HepG2 (cell line): ENCODE measurements around the gene RCHY1. TPM values are rescaled to one million over a fixed set of nuclear protein-coding genes. Genes with fewer than 3 reads are reported as not detected.

Experiments
- BRD4 ChIP-seq: sonication (generic); formaldehyde crosslinking; IDR thresholded peaks from 2 replicates; pipeline ENCODE4 v1.4.0; 2020; ENCODE audit warnings: missing genetic modification reagents
- HOXA9 ChIP-seq: sonication (generic); formaldehyde crosslinking; IDR thresholded peaks from 2 replicates; pipeline ENCODE4 v1.8.1; 2022; ENCODE audit warnings: missing genetic modification reagents, mild to moderate bottlenecking, moderate library complexity, borderline replicate concordance
- JUNB ChIP-seq: sonication (generic); formaldehyde crosslinking; IDR thresholded peaks from 2 replicates; pipeline ENCODE4 v1.8.0; 2022; ENCODE audit warnings: missing genetic modification reagents, mild to moderate bottlenecking, borderline replicate concordance
- PPARG ChIP-seq: conservative IDR thresholded peaks from 2 replicates; pipeline ENCODE4 v1.6.1; 2016; ENCODE audit warnings: missing biosample characterization, missing genetic modification reagents
- RBM22 ChIP-seq: fragments of 200-400 bp; formaldehyde crosslinking; optimal IDR thresholded peaks from 2 replicates; pipeline ENCODE3; 2017; ENCODE audit warnings: mild to moderate bottlenecking, low read length, moderate library complexity
- SOX6 ChIP-seq, 2 experiments: fragments of 450-650 bp in 1 of 2; sonication (generic) in 1 of 2; formaldehyde crosslinking in 1 of 2; IDR thresholded peaks; 2 replicates each; pipeline versions ENCODE4 v1.4.0 to v1.6.1; 2017 to 2020; ENCODE audit warnings: antibody characterized with exemption in 1 of 2, mild to moderate bottlenecking in 1 of 2, missing genetic modification reagents in 1 of 2
- STAG1 ChIP-seq: sonication (generic); formaldehyde crosslinking; IDR thresholded peaks from 2 replicates; pipeline ENCODE4 v1.4.0; 2020; ENCODE audit warnings: missing genetic modification reagents
- TCF7 ChIP-seq: sonication (generic); IDR thresholded peaks from 2 replicates; pipeline ENCODE4 v1.6.1; 2016; ENCODE audit warnings: antibody characterized with exemption, low read depth
- ZNF546 ChIP-seq: sonication (generic); formaldehyde crosslinking; conservative IDR thresholded peaks from 2 replicates; pipeline ENCODE4 v1.8.1; 2023; ENCODE audit warnings: mild to moderate bottlenecking, missing genetic modification reagents
- ZNF687 ChIP-seq: sonication (generic); formaldehyde crosslinking; IDR thresholded peaks from 2 replicates; pipeline ENCODE4 v1.5.1; 2020; ENCODE audit warnings: mild to moderate bottlenecking, missing genetic modification reagents, moderate library complexity
- ZNF75D ChIP-seq: sonication (generic); formaldehyde crosslinking; IDR thresholded peaks from 2 replicates; pipeline ENCODE4 v1.8.1; 2023; ENCODE audit warnings: missing genetic modification reagents, mild to moderate bottlenecking, borderline replicate concordance
- ZNF761 ChIP-seq: sonication (generic); formaldehyde crosslinking; conservative IDR thresholded peaks from 2 replicates; pipeline ENCODE4 v1.4.0; 2020; ENCODE audit warnings: mild to moderate bottlenecking, missing genetic modification reagents
- polyA plus RNA-seq, 8 experiments: library from polyadenylated mRNA; depleted of rRNA in 3 of 8; stranded (reverse) in 7 of 8; unstranded in 1 of 8; fragments of >200 nt; fragmentation: Illumina TruSeq in 4 of 8; extraction: Trizol in 4 of 8; gene quantifications; 2 replicates each; pipeline versions ENCODE4 v1.2.1 to v1.2.3, GENCODE V29; 2011 to 2016; ENCODE audit warnings: low read depth in 4 of 8, missing spikeins in 1 of 8, mixed read lengths in 1 of 8; ENCODE audit not compliant: insufficient read depth in 1 of 8
- total RNA-seq, 5 experiments: library from RNA; depleted of rRNA; stranded (reverse); fragments of >200 nt; fragmentation: Illumina TruSeq; extraction: Trizol; gene quantifications; 2 replicates each; pipeline ENCODE4 v1.2.3, GENCODE V29; 2016; ENCODE audit warnings: low read depth in 1 of 5
- TF ChIP-seq, protein P1 (sequence below): fragments of 450-650 bp; IDR thresholded peaks from 2 replicates; pipeline ENCODE4 v1.6.1; 2016
- TF ChIP-seq, protein P2 (sequence below): sonication (generic); formaldehyde crosslinking; IDR thresholded peaks from 2 replicates; pipeline ENCODE4 v1.4.0; 2020; ENCODE audit warnings: missing genetic modification reagents
- TF ChIP-seq, protein P3 (sequence below): IDR thresholded peaks from 2 replicates; pipeline ENCODE4 v1.6.1; 2016; ENCODE audit warnings: mild to moderate bottlenecking

The RCHY1 gene
- total and polyA plus RNA-seq, 2 of the 13 experiments (the other 11 are each of a cell fraction or from before 2014, with no cell fraction given), result 19.9 to 30.5 TPM

DNA sequence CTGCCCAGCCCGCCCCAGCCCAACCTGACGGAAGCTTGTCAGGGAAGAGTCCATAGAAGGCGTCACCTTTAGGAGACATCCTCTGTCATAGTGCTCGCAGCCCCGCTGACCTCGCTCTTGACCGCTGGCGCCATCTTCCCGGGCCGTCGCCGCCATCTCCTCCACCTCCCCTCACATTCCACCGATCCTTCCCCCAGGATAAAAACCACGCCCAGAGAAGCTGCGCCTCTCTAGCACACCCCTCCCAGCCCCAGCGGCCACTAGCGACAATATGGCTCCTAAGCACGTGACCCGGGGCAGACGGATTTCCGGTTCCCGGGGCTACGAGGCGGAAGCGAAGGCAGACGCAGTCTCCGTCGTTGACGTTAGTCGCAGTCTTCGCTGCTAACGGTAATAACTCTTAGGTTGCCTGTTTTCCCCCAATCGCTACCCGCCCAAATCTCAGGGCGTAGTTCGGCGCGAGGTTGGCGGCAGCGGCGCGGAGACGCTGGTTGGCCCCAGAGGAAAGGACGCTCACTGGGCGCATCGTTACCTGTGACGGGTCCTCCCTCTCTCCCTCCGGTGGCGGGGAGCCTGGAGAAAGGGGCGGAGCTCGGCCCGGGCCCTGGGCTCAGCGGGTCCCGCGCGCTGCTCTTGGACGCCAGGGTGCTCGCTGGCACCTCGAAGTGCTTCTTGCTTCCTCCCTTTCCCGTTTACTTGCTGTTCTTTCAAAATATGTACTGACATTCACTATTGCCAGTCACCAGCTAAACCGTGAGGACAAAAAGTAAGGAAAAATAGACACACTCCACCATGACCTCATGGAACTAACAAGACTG lies at the start of gene RCHY1, which contains the start of gene THAP6 (continued):
- TF ChIP-seq, protein P1, sequence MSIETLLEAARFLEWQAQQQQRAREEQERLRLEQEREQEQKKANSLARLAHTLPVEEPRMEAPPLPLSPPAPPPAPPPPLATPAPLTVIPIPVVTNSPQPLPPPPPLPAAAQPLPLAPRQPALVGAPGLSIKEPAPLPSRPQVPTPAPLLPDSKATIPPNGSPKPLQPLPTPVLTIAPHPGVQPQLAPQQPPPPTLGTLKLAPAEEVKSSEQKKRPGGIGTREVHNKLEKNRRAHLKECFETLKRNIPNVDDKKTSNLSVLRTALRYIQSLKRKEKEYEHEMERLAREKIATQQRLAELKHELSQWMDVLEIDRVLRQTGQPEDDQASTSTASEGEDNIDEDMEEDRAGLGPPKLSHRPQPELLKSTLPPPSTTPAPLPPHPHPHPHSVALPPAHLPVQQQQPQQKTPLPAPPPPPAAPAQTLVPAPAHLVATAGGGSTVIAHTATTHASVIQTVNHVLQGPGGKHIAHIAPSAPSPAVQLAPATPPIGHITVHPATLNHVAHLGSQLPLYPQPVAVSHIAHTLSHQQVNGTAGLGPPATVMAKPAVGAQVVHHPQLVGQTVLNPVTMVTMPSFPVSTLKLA, result peak; percentile 69
- TF ChIP-seq ZNF75D (CRISPR knock-in tag) (no peak), JUNB (CRISPR knock-in tag) (peak; percentile 62; the same call in 1 of the 2 replicates), SOX6 (IDR thresholded peaks at IDR 0.05) (no peak), SOX6 (CRISPR knock-in tag; IDR thresholded peaks at IDR 0.05) (peak; percentile 78), ZNF687 (CRISPR knock-in tag) (peak; percentile 96), RBM22 (no peak), ZNF546 (0 out of 2 replicates have a peak, but pooled peaks have one; percentile 33), BRD4 (CRISPR knock-in tag) (no peak; the same call in 1 of the 2 replicates), STAG1 (CRISPR knock-in tag) (no peak), HOXA9 (CRISPR knock-in tag) (0 out of 2 replicates have a peak, but pooled peaks have one; percentile 61), TCF7 (no peak), PPARG (CRISPR knock-in tag) (no peak), ZNF761 (peak; percentile 91)
- TF ChIP-seq, protein P2, sequence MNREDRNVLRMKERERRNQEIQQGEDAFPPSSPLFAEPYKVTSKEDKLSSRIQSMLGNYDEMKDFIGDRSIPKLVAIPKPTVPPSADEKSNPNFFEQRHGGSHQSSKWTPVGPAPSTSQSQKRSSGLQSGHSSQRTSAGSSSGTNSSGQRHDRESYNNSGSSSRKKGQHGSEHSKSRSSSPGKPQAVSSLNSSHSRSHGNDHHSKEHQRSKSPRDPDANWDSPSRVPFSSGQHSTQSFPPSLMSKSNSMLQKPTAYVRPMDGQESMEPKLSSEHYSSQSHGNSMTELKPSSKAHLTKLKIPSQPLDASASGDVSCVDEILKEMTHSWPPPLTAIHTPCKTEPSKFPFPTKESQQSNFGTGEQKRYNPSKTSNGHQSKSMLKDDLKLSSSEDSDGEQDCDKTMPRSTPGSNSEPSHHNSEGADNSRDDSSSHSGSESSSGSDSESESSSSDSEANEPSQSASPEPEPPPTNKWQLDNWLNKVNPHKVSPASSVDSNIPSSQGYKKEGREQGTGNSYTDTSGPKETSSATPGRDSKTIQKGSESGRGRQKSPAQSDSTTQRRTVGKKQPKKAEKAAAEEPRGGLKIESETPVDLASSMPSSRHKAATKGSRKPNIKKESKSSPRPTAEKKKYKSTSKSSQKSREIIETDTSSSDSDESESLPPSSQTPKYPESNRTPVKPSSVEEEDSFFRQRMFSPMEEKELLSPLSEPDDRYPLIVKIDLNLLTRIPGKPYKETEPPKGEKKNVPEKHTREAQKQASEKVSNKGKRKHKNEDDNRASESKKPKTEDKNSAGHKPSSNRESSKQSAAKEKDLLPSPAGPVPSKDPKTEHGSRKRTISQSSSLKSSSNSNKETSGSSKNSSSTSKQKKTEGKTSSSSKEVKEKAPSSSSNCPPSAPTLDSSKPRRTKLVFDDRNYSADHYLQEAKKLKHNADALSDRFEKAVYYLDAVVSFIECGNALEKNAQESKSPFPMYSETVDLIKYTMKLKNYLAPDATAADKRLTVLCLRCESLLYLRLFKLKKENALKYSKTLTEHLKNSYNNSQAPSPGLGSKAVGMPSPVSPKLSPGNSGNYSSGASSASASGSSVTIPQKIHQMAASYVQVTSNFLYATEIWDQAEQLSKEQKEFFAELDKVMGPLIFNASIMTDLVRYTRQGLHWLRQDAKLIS (CRISPR knock-in tag), result no peak
- TF ChIP-seq, protein P3, sequence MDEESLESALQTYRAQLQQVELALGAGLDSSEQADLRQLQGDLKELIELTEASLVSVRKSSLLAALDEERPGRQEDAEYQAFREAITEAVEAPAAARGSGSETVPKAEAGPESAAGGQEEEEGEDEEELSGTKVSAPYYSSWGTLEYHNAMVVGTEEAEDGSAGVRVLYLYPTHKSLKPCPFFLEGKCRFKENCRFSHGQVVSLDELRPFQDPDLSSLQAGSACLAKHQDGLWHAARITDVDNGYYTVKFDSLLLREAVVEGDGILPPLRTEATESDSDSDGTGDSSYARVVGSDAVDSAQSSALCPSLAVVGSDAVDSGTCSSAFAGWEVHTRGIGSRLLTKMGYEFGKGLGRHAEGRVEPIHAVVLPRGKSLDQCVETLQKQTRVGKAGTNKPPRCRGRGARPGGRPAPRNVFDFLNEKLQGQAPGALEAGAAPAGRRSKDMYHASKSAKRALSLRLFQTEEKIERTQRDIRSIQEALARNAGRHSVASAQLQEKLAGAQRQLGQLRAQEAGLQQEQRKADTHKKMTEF (CRISPR knock-in tag), result peak; percentile 89
